GM13977 (cell line): ENCODE measurements around the gene HMOX1.

Experiments
- DNase-seq: peaks from one replicate; pipeline ENCODE4 v3.0.0; 2012; ENCODE audit warnings: low spot score
- in situ Hi-C: fragments of 300-500 bp; cut with MboI; formaldehyde crosslinking; loops from one replicate; pipeline ENCODE4 v1.12.0; 2022; ENCODE audit warnings: low sequenced_read_pairs, low pct_unique_long_range_greater_than_20kb, mixed read lengths, inconsistent platforms; ENCODE audit not compliant: unreplicated experiment
- TF ChIP-seq, protein P1 (sequence below): IDR thresholded peaks from 2 replicates; pipeline ENCODE4 v1.5.1; 2012; ENCODE audit warnings: mild to moderate bottlenecking, control low read depth; ENCODE audit not compliant: insufficient read depth; ENCODE audit errors: extremely low read depth, missing control alignments

HMOX1 gene

DNA sequence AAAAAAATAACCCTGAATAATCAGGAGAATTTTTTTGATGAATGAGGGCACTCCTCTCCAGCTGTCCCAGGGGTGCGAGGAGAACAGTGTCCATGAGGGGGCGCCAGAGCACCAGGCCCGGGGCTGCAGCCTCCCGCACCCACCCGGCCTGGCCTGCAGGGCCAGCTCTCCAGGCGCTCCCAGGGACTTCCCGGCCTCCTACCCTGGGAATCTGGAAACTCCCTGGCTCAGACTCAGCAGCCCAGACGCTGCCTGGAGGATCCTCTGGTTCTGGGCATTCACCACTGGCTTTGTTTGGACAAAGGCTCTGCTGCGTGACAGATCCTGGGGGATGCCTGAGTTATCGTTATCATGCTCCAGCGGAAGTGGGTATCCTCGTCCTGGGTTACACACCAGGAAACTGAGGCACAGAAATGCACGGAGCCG is 50.0 kb downstream of the HMOX1 start:
- TF ChIP-seq, protein P1, sequence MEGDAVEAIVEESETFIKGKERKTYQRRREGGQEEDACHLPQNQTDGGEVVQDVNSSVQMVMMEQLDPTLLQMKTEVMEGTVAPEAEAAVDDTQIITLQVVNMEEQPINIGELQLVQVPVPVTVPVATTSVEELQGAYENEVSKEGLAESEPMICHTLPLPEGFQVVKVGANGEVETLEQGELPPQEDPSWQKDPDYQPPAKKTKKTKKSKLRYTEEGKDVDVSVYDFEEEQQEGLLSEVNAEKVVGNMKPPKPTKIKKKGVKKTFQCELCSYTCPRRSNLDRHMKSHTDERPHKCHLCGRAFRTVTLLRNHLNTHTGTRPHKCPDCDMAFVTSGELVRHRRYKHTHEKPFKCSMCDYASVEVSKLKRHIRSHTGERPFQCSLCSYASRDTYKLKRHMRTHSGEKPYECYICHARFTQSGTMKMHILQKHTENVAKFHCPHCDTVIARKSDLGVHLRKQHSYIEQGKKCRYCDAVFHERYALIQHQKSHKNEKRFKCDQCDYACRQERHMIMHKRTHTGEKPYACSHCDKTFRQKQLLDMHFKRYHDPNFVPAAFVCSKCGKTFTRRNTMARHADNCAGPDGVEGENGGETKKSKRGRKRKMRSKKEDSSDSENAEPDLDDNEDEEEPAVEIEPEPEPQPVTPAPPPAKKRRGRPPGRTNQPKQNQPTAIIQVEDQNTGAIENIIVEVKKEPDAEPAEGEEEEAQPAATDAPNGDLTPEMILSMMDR = peak; percentile 77
- peak; percentile 60 for DNase-seq
- in situ Hi-C loops = no loop called here

DNA sequence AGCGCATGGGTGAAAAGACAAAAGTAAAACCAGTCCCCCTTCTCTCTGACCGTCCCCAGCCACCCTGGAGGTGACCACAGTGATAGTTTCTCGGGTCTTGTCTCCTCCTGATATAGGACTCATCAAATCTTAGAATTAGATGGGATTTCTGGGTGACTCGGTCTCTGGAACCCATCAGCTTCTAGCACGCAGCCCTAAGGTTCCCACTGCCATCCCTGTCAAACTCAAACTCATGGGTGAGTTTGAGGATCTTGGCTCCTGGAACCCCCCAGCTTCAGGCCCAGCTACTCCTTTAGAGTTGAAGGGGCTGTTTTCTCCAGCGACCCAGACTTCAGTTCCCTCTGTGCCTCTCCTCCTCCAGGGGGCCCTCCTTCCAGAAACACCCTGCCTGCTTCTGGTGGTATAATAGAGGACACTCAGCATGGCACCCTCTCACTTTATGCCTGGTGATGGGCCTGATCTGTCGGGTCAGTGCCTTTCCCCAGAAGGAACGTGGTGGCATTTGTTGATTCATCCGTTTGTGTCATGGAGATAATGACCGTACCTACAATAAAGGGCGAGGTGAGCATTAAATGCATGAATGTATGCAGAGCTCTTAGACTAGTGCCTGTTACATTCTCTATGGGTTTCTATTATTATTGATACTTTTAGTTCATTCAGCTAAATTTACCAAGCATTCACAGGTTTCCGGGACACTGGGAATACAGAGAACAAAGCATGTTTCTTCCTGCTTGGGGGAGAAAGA is 50.8 kb downstream of the HMOX1 start:
- no peak for DNase-seq
- in situ Hi-C loops = no loop called here
- TF ChIP-seq, protein P1 = no peak

DNA sequence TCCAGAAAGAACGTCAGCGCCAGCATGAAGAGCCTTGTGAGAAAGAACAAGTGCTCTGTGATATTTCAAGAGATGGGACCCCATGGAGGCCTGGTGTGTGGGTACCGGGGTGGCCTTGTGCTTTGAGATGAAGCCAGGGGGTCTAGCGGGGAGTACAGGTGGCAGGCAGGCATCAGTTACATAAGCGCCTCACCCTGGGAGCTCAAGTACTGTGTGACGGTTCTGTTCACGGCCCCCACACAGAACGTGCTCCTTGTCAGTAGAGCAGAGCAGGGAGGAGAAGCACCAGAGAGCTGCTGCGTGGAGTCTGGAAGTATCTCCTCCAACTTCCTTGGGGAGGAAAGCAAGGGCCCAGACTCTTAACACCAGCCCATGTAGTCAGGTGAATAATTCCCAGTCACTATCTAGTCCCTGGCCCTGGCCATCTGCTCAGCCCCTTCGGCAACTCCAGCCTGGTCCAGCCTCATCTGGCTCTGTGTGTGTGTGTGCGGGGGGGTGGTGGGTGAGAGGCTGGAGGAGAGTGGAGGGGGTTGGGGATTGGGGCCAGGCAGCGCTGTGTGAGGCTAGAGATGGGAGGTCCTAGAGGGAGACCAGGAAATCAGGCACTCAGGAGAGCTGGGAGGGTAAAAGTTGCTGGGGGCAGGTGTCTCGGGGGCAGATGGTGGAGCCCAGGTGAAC is 51.5 kb downstream of the HMOX1 start:
- TF ChIP-seq, protein P1 = no peak
- no peak for DNase-seq
- in situ Hi-C loops = no loop called here

DNA sequence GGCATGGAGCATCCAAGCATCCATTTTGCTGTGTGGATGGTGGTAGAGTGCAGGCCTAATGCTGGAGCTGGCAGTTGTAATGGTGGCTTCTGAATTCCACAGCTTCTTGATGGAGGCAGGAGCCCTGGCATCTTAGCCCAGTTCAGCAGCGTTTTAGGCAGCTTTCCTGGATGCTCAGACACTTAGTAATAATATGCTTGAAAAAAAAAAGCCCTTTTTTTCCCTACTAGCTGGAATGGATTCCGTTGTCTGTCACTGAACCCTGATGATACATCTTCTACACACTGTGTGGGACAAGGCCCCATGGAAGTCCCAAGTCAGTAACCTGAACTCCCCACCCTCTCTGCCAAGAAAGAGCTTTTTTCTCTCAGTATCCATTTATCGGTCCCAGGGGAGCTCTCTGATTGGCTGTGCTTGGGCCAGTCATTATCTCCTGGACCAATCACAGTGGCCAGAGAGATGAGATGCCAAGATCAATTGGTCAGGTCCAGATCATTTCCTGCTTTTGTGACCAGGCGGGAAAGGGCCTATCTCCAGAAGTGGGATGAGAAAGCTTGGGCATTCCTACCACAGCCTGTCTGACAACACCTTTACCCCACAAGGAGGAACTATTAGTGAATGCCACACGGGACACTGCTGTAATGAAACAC is 53.3 kb downstream of the HMOX1 start:
- in situ Hi-C loops = no loop called here
- no peak for DNase-seq
- TF ChIP-seq, protein P1 = no peak

DNA sequence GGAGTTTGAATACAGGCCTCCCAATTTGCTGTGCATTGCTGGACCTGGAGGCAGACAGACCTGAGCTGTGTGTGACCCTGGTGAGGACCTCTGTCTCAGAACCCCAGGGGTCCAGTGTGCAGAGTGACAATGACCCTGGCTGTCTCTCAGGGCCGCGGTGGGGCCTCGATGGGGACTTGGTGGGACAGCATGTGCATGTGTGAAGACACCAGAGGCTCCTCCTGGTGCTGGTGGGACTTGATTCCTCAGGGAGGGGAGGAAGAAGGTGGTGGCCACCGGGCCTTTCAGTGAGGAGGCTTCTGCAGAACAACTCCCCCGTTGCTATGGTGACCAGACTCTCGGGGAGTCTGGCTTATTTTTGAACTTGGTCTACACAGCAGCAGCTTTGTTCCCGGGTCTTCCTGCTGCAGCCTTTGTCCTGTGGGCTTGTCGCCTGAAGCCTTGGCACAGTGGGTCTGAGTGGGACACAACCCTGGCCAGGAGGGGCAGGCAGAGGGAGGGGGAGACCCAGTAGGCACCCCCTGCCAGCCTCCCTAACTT is 54.4 kb downstream of the HMOX1 start:
- no peak for DNase-seq
- in situ Hi-C loops = no loop called here
- TF ChIP-seq, protein P1 = no peak

DNA sequence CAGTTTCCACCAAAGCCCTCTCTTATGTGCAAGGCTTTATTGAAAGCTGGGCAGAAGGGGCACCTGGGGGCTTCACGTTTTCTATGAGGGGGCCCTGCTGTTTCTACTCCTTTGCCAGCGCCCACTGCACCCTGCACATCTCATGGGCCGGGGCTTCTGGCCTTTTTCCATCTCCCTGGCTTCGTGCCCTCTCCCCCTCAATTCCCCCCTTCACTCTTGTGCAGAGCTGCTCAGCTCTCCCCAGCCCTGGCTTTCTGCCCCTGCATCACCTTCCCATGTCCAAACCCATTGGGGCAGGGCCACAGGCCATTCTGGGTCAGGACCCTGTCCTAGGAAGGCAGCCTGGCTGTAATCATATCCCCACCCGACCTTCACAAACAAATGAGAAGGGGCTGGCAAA is 55.5 kb downstream of the HMOX1 start:
- in situ Hi-C loops = no loop called here
- TF ChIP-seq, protein P1 = no peak
- no peak for DNase-seq
